ENCODE results near the gene SLAIN2. TPM values are rescaled to one million over a fixed set of nuclear protein-coding genes. Genes with fewer than 3 reads are reported as not detected.

Gene SLAIN2
- total RNA-seq, 1 experiment from 2014 or later, result 44.8 TPM

- peaks cover 21% of the 10 kb centered on the region for H3K4me1 Mint-ChIP-seq (ENCODE audit: low read depth, unreplicated experiment)
Observed at GRCh38 chr4:48343551-48343950, 2.2 kb downstream of the SLAIN2 start.

GRCh38 chr4:48345542-48345941 lies 4.2 kb downstream of the SLAIN2 start:
- intact Hi-C loops (cut with micrococcal nuclease; ENCODE audit: unreplicated experiment), result no loop called here
- BruUV-seq (replicated peaks), result no TSS peak
- ChIA-PET POLR2A (no interaction called here), CTCF (no interaction called here)
- H3K27me3 Mint-ChIP-seq (ENCODE audit: insufficient read depth, unreplicated experiment), result no peaks in the 10 kb centered on the region
- no peak for TF ChIP-seq CTCF (IDR thresholded peaks at IDR 0.05; ENCODE audit: insufficient read depth in 1 of 2, low read depth in 1 of 2, low read length in 1 of 2, severe bottlenecking in 1 of 2, unreplicated experiment in 1 of 2)
- peaks cover 7% of the 10 kb centered on the region for H3K4me1 Mint-ChIP-seq (ENCODE audit: low read depth, unreplicated experiment)
- H3K27ac Mint-ChIP-seq (ENCODE audit: unreplicated experiment), result no peak overlapping the region
- peaks cover 23% of the 10 kb centered on the region for H3K4me1 ChIP-seq
- H3K36me3 ChIP-seq (ENCODE audit: control insufficient read depth, insufficient read depth, low read length), result no peaks in the 10 kb centered on the region
- H3K9me3 Mint-ChIP-seq (ENCODE audit: unreplicated experiment), result no peaks in the 10 kb centered on the region
- H3K4me3 Mint-ChIP-seq (ENCODE audit: unreplicated experiment), result no peak overlapping the region
- DNase-seq, result no peak
- H3K4me3 ChIP-seq (ENCODE audit: low read depth, low read length), result no peak overlapping the region
- H3K27me3 ChIP-seq (replicated peaks; ENCODE audit: control insufficient read depth, insufficient read depth, low read length), result no peaks in the 10 kb centered on the region
- peaks cover 12% of the 10 kb centered on the region for H3K36me3 Mint-ChIP-seq (ENCODE audit: insufficient read depth, unreplicated experiment)
- no peaks in the 10 kb centered on the region for H3K9me3 ChIP-seq

More at GRCh38 chr4:48343551-48343950, 2.2 kb downstream of the SLAIN2 start:
- peaks cover 12% of the 10 kb centered on the region for H3K36me3 Mint-ChIP-seq (ENCODE audit: insufficient read depth, unreplicated experiment)
- ChIA-PET CTCF (no interaction called here), POLR2A (no interaction called here)
- Histone ChIP-seq H3K36me3 (ENCODE audit: control insufficient read depth, insufficient read depth, low read length) (no peaks in the 10 kb centered on the region), H3K4me3 (ENCODE audit: low read depth, low read length) (no peak overlapping the region), H3K4me1 (peaks cover 26% of the 10 kb centered on the region), H3K27me3 (replicated peaks; ENCODE audit: control insufficient read depth, insufficient read depth, low read length) (no peaks in the 10 kb centered on the region), H3K9me3 (no peaks in the 10 kb centered on the region)
- no peaks in the 10 kb centered on the region for H3K9me3 Mint-ChIP-seq (ENCODE audit: unreplicated experiment)
- H3K27ac Mint-ChIP-seq (ENCODE audit: unreplicated experiment), result no peak overlapping the region
- DNase-seq, result no peak
- peak overlapping the region; percentile 99 for H3K4me3 Mint-ChIP-seq (ENCODE audit: unreplicated experiment)
- BruUV-seq (replicated peaks), result no TSS peak
- no peak for TF ChIP-seq CTCF (IDR thresholded peaks at IDR 0.05; ENCODE audit: insufficient read depth in 1 of 2, low read depth in 1 of 2, low read length in 1 of 2, severe bottlenecking in 1 of 2, unreplicated experiment in 1 of 2)
- H3K27me3 Mint-ChIP-seq (ENCODE audit: insufficient read depth, unreplicated experiment), result no peaks in the 10 kb centered on the region
- intact Hi-C loops (cut with micrococcal nuclease; ENCODE audit: unreplicated experiment), result no loop called here

GRCh38 chr4:48346594-48346993 lies 5.3 kb downstream of the SLAIN2 start:
- no TSS peak for BruUV-seq (replicated peaks)
- POLR2A ChIA-PET, result no interaction called here
- H3K9me3 ChIP-seq, result no peaks in the 10 kb centered on the region
- CTCF ChIA-PET, result no interaction called here
- no peak for TF ChIP-seq CTCF (IDR thresholded peaks at IDR 0.05; ENCODE audit: insufficient read depth in 1 of 2, low read depth in 1 of 2, low read length in 1 of 2, severe bottlenecking in 1 of 2, unreplicated experiment in 1 of 2)
- H3K27me3 ChIP-seq (replicated peaks; ENCODE audit: control insufficient read depth, insufficient read depth, low read length), result no peaks in the 10 kb centered on the region
- intact Hi-C loops (cut with micrococcal nuclease; ENCODE audit: unreplicated experiment), result no loop called here
- Mint-ChIP-seq H3K36me3 (ENCODE audit: insufficient read depth, unreplicated experiment) (peaks cover 8% of the 10 kb centered on the region), H3K4me1 (ENCODE audit: low read depth, unreplicated experiment) (peaks cover 9% of the 10 kb centered on the region), H3K27me3 (ENCODE audit: insufficient read depth, unreplicated experiment) (no peaks in the 10 kb centered on the region), H3K4me3 (ENCODE audit: unreplicated experiment) (no peak overlapping the region), H3K27ac (ENCODE audit: unreplicated experiment) (no peak overlapping the region), H3K9me3 (ENCODE audit: unreplicated experiment) (peaks cover 4% of the 10 kb centered on the region)
- H3K4me1 ChIP-seq, result peaks cover 23% of the 10 kb centered on the region
- no peaks in the 10 kb centered on the region; the same call in 1 of the 2 replicates for H3K36me3 ChIP-seq (ENCODE audit: control insufficient read depth, insufficient read depth, low read length)
- DNase-seq, result no peak
- no peak overlapping the region for H3K4me3 ChIP-seq (ENCODE audit: low read depth, low read length)

All from Caco-2 (cell line).